Measurements from ENCODE around the gene MACROD2.

The MACROD2 gene

GRCh38 chr20:14291502-14291901, 296.2 kb downstream of the MACROD2 start:
- TF ChIP-seq CTCF (conservative IDR thresholded peaks at IDR 0.05) (no peak), ZFX (IDR thresholded peaks at IDR 0.05) (no peak)
- H3K27ac ChIP-seq = no peak overlapping the region

GRCh38 chr20:14295238-14295637, 299.9 kb downstream of the MACROD2 start:
- TF ChIP-seq CTCF (conservative IDR thresholded peaks at IDR 0.05) = no peak
- no peak for TF ChIP-seq ZFX (IDR thresholded peaks at IDR 0.05)
- no peak overlapping the region for H3K27ac ChIP-seq

- H3K27ac ChIP-seq = no peak overlapping the region
- TF ChIP-seq CTCF (conservative IDR thresholded peaks at IDR 0.05) (no peak), ZFX (IDR thresholded peaks at IDR 0.05) (no peak)
Observed at GRCh38 chr20:14295770-14296309, 300.5 kb downstream of the MACROD2 start.

- TF ChIP-seq ZFX (IDR thresholded peaks at IDR 0.05) (no peak), CTCF (conservative IDR thresholded peaks at IDR 0.05) (no peak)
- no peak overlapping the region for H3K27ac ChIP-seq
Observed at GRCh38 chr20:14299831-14300230, 304.5 kb downstream of the MACROD2 start.

GRCh38 chr20:14303106-14303505, 307.8 kb downstream of the MACROD2 start:
- TF ChIP-seq CTCF (conservative IDR thresholded peaks at IDR 0.05) = no peak
- TF ChIP-seq ZFX (IDR thresholded peaks at IDR 0.05) = no peak

GRCh38 chr20:14303651-14304050, 308.3 kb downstream of the MACROD2 start:
- no peak overlapping the region for H3K27ac ChIP-seq
- TF ChIP-seq ZFX (IDR thresholded peaks at IDR 0.05) = no peak
- TF ChIP-seq CTCF (conservative IDR thresholded peaks at IDR 0.05) = no peak

More at GRCh38 chr20:14303106-14303505, 307.8 kb downstream of the MACROD2 start:
- H3K27ac ChIP-seq = no peak overlapping the region

GRCh38 chr20:14304472-14304871, 309.2 kb downstream of the MACROD2 start:
- H3K27ac ChIP-seq = no peak overlapping the region
- TF ChIP-seq CTCF (conservative IDR thresholded peaks at IDR 0.05) = no peak
- no peak for TF ChIP-seq ZFX (IDR thresholded peaks at IDR 0.05)
